ENCODE measurements around the gene DLX3. TPM values are rescaled to one million over a fixed set of nuclear protein-coding genes. Genes with fewer than 3 reads are reported as not detected.
A peak's percentile ranks its signal among the peaks of the same experiment; 100 is the strongest.

Gene DLX3
- total and polyA plus RNA-seq, 2 donors (not counting 1 experiment from before 2014, with no cell fraction given) = not detected

DNA sequence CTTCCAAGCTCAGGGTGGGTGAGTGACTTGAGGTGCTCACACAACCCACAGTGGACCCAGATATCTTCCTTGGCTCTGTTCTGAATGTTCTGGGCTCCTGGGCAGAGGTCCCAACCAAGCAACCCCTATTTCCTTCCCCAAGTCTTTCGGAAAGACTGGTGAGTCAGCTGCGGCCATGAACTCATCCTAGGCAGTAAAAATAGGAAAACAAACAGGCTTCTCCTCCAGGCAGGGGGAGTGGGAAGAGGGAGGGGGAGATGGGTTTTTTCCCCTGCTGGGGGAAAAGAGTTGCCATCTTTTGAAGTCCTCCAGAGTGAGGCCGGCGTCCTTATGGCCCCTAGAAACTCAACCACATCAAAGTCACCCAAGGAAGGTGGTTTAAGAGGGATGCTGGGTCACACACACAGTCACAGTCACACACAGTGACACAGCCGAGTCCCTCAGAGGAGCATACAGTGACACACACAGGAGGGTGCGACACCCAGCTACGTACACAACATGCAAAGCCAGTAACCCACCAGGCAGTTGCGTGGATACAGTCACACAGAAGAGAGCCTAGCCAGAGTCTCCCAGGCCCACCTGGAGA is 42.0 kb downstream of the DLX3 start:
- Histone ChIP-seq H3K9me3 (ENCODE audit: control insufficient read depth, insufficient read depth, low read depth, low read length) (no peaks in the 10 kb centered on the region), H3K9ac (ENCODE audit: insufficient read depth, low read length) (no peak overlapping the region), H3K4me2 (ENCODE audit: extremely low read depth, insufficient read depth, low read length) (no peak overlapping the region), H3K36me3 (ENCODE audit: control insufficient read depth, insufficient read depth, low read length) (no peaks in the 10 kb centered on the region), H3K4me1 (ENCODE audit: control insufficient read depth, extremely low read depth, insufficient read depth, low read length) (no peaks in the 10 kb centered on the region), H3K4me3 (replicated peaks in 1 of 4; ENCODE audit: control extremely low read depth in 1 of 4, insufficient read depth in 1 of 4, low read depth in 3 of 4, low read length in 4 of 4) (no peak overlapping the region), H3K79me2 (ENCODE audit: control insufficient read depth, insufficient read depth, low read length) (no peaks in the 10 kb centered on the region), H3K27ac (ENCODE audit: insufficient read depth, low read length) (no peak overlapping the region), H3K27me3 (ENCODE audit: control insufficient read depth, insufficient read depth, low read length) (peaks cover 21% of the 10 kb centered on the region), H4K20me1 (ENCODE audit: control insufficient read depth, extremely low read depth, insufficient read depth, low read length) (no peaks in the 10 kb centered on the region), H2AFZ (ENCODE audit: low read length) (no peak overlapping the region)
- peak in 1 of 2 donors; percentile 36 for DNase-seq (ENCODE audit: low read depth in 2 of 2)
- TF ChIP-seq, protein P1, sequence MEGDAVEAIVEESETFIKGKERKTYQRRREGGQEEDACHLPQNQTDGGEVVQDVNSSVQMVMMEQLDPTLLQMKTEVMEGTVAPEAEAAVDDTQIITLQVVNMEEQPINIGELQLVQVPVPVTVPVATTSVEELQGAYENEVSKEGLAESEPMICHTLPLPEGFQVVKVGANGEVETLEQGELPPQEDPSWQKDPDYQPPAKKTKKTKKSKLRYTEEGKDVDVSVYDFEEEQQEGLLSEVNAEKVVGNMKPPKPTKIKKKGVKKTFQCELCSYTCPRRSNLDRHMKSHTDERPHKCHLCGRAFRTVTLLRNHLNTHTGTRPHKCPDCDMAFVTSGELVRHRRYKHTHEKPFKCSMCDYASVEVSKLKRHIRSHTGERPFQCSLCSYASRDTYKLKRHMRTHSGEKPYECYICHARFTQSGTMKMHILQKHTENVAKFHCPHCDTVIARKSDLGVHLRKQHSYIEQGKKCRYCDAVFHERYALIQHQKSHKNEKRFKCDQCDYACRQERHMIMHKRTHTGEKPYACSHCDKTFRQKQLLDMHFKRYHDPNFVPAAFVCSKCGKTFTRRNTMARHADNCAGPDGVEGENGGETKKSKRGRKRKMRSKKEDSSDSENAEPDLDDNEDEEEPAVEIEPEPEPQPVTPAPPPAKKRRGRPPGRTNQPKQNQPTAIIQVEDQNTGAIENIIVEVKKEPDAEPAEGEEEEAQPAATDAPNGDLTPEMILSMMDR (conservative IDR thresholded peaks at IDR 0.05 in 1 of 2, IDR thresholded peaks at IDR 0.05 in 1 of 2; ENCODE audit: low read depth in 1 of 2, low read length in 2 of 2) = no peak
- no peak for TF ChIP-seq EZH2 (IDR thresholded peaks at IDR 0.05; ENCODE audit: low read length, missing control alignments)

DNA sequence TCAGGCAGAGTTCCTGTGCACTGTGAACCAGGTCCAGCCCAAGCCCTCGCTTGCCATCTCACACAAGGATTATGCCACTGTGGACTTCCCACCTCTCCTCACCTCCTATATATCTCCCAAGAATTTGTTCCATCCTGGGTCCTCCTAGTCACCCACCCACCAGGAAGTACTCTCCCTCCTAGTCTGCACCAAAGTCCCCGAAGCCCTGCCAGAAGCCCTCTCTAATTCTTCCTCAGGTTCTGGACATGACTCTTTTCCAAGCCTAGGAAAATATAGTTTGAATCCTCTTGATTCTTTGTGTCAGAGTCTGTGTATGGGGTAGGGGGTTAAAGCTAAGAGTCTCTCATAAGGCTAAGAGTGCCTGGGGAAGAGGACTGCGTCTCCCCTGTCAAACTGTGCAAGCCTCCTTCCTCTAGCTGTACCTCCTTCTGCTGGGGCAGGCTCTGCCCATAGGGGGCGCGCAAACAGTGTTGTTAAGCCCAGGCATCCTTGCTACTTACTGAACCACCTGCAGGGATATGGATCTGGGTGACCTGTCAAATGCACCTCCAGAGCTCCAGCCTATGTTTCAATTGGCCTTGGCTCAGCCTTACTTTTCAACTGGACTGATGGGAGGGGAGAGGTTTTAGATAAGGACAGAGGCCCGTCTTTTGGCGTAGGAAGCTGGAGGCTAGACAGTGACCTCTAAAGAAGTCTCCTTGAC is 42.7 kb downstream of the DLX3 start:
- no peak overlapping the region for H3K4me2 ChIP-seq (ENCODE audit: extremely low read depth, insufficient read depth, low read length)

DNA sequence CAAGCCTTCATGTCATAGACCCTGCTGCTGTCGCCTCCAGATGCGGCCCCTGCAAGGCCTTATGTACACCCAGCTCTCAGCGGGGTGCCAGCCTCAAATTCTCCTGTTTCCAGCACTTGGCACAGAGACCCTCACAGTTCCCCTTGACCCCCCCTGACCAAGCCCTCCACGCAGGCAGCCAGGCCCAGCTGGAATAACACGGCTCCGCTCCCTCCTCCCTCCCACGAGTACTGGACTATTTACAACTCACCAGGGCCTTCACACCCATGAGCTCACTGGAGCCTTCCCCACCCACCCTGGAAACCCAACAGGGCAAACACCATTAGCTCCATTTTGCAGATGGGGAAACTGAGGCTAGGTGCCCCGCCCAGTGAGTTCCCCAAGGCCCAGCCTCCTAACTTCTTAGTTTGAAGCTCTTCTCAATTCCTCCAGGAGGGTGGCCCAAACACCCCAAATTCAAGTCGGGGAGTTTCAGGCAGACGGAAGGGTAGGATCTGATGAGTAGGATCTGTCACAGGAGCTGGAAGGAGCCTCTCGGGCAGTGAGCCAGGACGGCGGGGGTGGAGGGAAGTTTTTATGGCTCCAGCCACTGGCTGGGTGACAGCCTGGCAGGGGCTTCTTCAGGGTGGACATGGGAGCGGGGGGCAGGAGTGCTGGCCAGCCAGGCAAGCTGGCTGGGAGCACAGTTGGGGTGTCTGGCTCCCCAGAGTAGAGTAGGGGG is 43.5 kb downstream of the DLX3 start:
- TF ChIP-seq, protein P1 (conservative IDR thresholded peaks at IDR 0.05 in 1 of 2, IDR thresholded peaks at IDR 0.05 in 1 of 2; ENCODE audit: low read depth in 1 of 2, low read length in 2 of 2) = no peak
- TF ChIP-seq EZH2 (IDR thresholded peaks at IDR 0.05; ENCODE audit: low read length, missing control alignments) = no peak
- H3K27me3 ChIP-seq (ENCODE audit: control insufficient read depth, insufficient read depth, low read length) = peaks cover 17% of the 10 kb centered on the region
- DNase-seq (ENCODE audit: low read depth in 2 of 2) = no peak

More for the DNA sequence above, 42.7 kb downstream of the DLX3 start:
- H3K9me3 ChIP-seq (ENCODE audit: control insufficient read depth, insufficient read depth, low read depth, low read length) = no peaks in the 10 kb centered on the region
- no peaks in the 10 kb centered on the region for H4K20me1 ChIP-seq (ENCODE audit: control insufficient read depth, extremely low read depth, insufficient read depth, low read length)
- no peaks in the 10 kb centered on the region for H3K79me2 ChIP-seq (ENCODE audit: control insufficient read depth, insufficient read depth, low read length)
- TF ChIP-seq, protein P1 (conservative IDR thresholded peaks at IDR 0.05 in 1 of 2, IDR thresholded peaks at IDR 0.05 in 1 of 2; ENCODE audit: low read depth in 1 of 2, low read length in 2 of 2) = peak; percentile 73 to 94
- TF ChIP-seq EZH2 (IDR thresholded peaks at IDR 0.05; ENCODE audit: low read length, missing control alignments) = no peak
- H2AFZ ChIP-seq (ENCODE audit: low read length) = no peak overlapping the region
- no peaks in the 10 kb centered on the region for H3K36me3 ChIP-seq (ENCODE audit: control insufficient read depth, insufficient read depth, low read length)
- peak; percentile 54 to 56 for DNase-seq (ENCODE audit: low read depth in 2 of 2)
- H3K4me3 ChIP-seq (replicated peaks in 1 of 4; ENCODE audit: control extremely low read depth in 1 of 4, insufficient read depth in 1 of 4, low read depth in 3 of 4, low read length in 4 of 4) = no peak overlapping the region
- H3K27me3 ChIP-seq (ENCODE audit: control insufficient read depth, insufficient read depth, low read length) = peaks cover 21% of the 10 kb centered on the region
- no peaks in the 10 kb centered on the region for H3K4me1 ChIP-seq (ENCODE audit: control insufficient read depth, extremely low read depth, insufficient read depth, low read length)
- no peak overlapping the region for H3K27ac ChIP-seq (ENCODE audit: insufficient read depth, low read length)
- H3K9ac ChIP-seq (ENCODE audit: insufficient read depth, low read length) = no peak overlapping the region

More for the DNA sequence above, 43.5 kb downstream of the DLX3 start:
- H3K27ac ChIP-seq (ENCODE audit: insufficient read depth, low read length) = no peak overlapping the region
- H3K4me2 ChIP-seq (ENCODE audit: extremely low read depth, insufficient read depth, low read length) = no peak overlapping the region
- H3K79me2 ChIP-seq (ENCODE audit: control insufficient read depth, insufficient read depth, low read length) = no peaks in the 10 kb centered on the region
- no peak overlapping the region for H3K4me3 ChIP-seq (replicated peaks in 1 of 4; ENCODE audit: control extremely low read depth in 1 of 4, insufficient read depth in 1 of 4, low read depth in 3 of 4, low read length in 4 of 4)
- no peaks in the 10 kb centered on the region for H3K36me3 ChIP-seq (ENCODE audit: control insufficient read depth, insufficient read depth, low read length)
- no peak overlapping the region for H3K9ac ChIP-seq (ENCODE audit: insufficient read depth, low read length)
- no peaks in the 10 kb centered on the region for H4K20me1 ChIP-seq (ENCODE audit: control insufficient read depth, extremely low read depth, insufficient read depth, low read length)
- no peaks in the 10 kb centered on the region for H3K4me1 ChIP-seq (ENCODE audit: control insufficient read depth, extremely low read depth, insufficient read depth, low read length)
- no peak overlapping the region for H2AFZ ChIP-seq (ENCODE audit: low read length)
- H3K9me3 ChIP-seq (ENCODE audit: control insufficient read depth, insufficient read depth, low read depth, low read length) = no peaks in the 10 kb centered on the region

Data from fibroblast of lung (primary cell).